Astrocyte (in vitro differentiated cells and primary cell): ENCODE results near the gene SLC6A13. TPM values are rescaled to one million over a fixed set of nuclear protein-coding genes. Genes with fewer than 3 reads are reported as not detected.
"Not testable (repeated sequence)": the region's sequence is repeated elsewhere in the genome, so short reads cannot be mapped to it uniquely, and the experiment has no call there.

Source experiments
- DNase-seq: peaks from one replicate; pipeline ENCODE4 v3.0.0-alpha.2; 2010; ENCODE audit warnings: low read depth
- FAIRE-seq: peaks from 2 replicates; lab custom pipeline; 2011; peaks lifted over from hg19 to GRCh38; lab: Jason Lieb, UNC
- H2AFZ ChIP-seq: 2 replicates; pipeline ENCODE4 v1.6.0; 2012; ENCODE audit warnings: low read depth, low read length, inconsistent platforms
- H3K27ac ChIP-seq: 2 replicates; pipeline ENCODE4 v1.5.1; 2011; ENCODE audit warnings: low read depth, low read length, inconsistent platforms
- H3K27me3 ChIP-seq: 2 replicates; pipeline ENCODE4 v1.6.0; 2011; ENCODE audit warnings: low read length, inconsistent platforms; ENCODE audit not compliant: insufficient read depth
- H3K36me3 ChIP-seq: 2 replicates; pipeline ENCODE4 v1.5.1; 2011; ENCODE audit warnings: low read length, inconsistent platforms; ENCODE audit not compliant: insufficient read depth
- H3K4me1 ChIP-seq: 2 replicates; pipeline ENCODE4 v1.5.1; 2011; ENCODE audit warnings: low read length, inconsistent platforms; ENCODE audit not compliant: insufficient read depth
- H3K4me2 ChIP-seq: 2 replicates; pipeline ENCODE4 v1.6.0; 2012; ENCODE audit warnings: low read length, inconsistent platforms
- H3K4me3 ChIP-seq: 2 replicates; pipeline ENCODE4 v1.5.1; 2011; ENCODE audit warnings: low read depth, mild to moderate bottlenecking, low read length, inconsistent platforms; ENCODE audit not compliant: insufficient read depth
- H3K79me2 ChIP-seq: 2 replicates; pipeline ENCODE4 v1.6.0; 2012; ENCODE audit warnings: mild to moderate bottlenecking, low read length, inconsistent platforms; ENCODE audit not compliant: insufficient read depth
- H3K9ac ChIP-seq: 2 replicates; pipeline ENCODE4 v1.6.0; 2012; ENCODE audit warnings: mild to moderate bottlenecking, low read length, inconsistent platforms
- H3K9me3 ChIP-seq: 2 replicates; pipeline ENCODE4 v1.5.1; 2012; ENCODE audit warnings: low read depth, mild to moderate bottlenecking, low read length, inconsistent platforms; ENCODE audit not compliant: insufficient read depth
- H4K20me1 ChIP-seq: 2 replicates; pipeline ENCODE4 v1.6.0; 2012; ENCODE audit warnings: low read length, inconsistent platforms; ENCODE audit not compliant: insufficient read depth
- H3K27ac Mint-ChIP-seq: one replicate; pipeline ENCODE4 v1.8.0; 2021; ENCODE audit warnings: mild to moderate bottlenecking, mixed read lengths; ENCODE audit not compliant: unreplicated experiment
- H3K27me3 Mint-ChIP-seq: one replicate; pipeline ENCODE4 v1.8.0; 2021; ENCODE audit warnings: low read depth, mixed read lengths; ENCODE audit not compliant: unreplicated experiment
- H3K36me3 Mint-ChIP-seq: one replicate; pipeline ENCODE4 v1.8.0; 2021; ENCODE audit warnings: low read depth, mixed read lengths; ENCODE audit not compliant: unreplicated experiment
- H3K4me1 Mint-ChIP-seq: one replicate; pipeline ENCODE4 v1.8.0; 2021; ENCODE audit warnings: low read depth, mixed read lengths; ENCODE audit not compliant: unreplicated experiment
- H3K4me3 Mint-ChIP-seq: one replicate; pipeline ENCODE4 v1.8.0; 2021; ENCODE audit warnings: mild to moderate bottlenecking, moderate library complexity, mixed read lengths; ENCODE audit not compliant: unreplicated experiment
- H3K9me3 Mint-ChIP-seq: one replicate; pipeline ENCODE4 v1.8.0; 2021; ENCODE audit warnings: mild to moderate bottlenecking, mixed read lengths; ENCODE audit not compliant: unreplicated experiment
- EZH2 ChIP-seq: IDR thresholded peaks from 2 replicates; pipeline ENCODE4 v1.6.1; 2012; ENCODE audit warnings: mild to moderate bottlenecking, low read length, inconsistent platforms; ENCODE audit not compliant: insufficient read depth
- total RNA-seq: library from RNA; stranded (reverse); gene quantifications from 2 replicates; pipeline ENCODE4 v1.2.1, GENCODE V29; 2021
- TF ChIP-seq, protein P1 (sequence below): IDR thresholded peaks from 2 replicates; pipeline ENCODE4 v1.5.1; 2011; ENCODE audit warnings: low read depth, mild to moderate bottlenecking, inconsistent platforms, low read length, moderate library complexity; ENCODE audit not compliant: insufficient read depth

Gene SLC6A13
- total RNA-seq, 1 donor from 2014 or later: 2.6 TPM

GRCh38 chr12:218728-219590, 43.7 kb downstream of the SLC6A13 start:
- no peaks in the 10 kb centered on the region for H3K36me3 ChIP-seq
- FAIRE-seq: no peak
- no peaks in the 10 kb centered on the region for H3K79me2 ChIP-seq
- Mint-ChIP-seq H3K4me1 (peaks cover under 1% of the 10 kb centered on the region), H3K9me3 (peaks cover 4% of the 10 kb centered on the region), H3K27me3 (peaks cover 31% of the 10 kb centered on the region), H3K36me3 (peaks cover 5% of the 10 kb centered on the region), H3K4me3 (no peak overlapping the region), H3K27ac (no peak overlapping the region)
- peaks cover 15% of the 10 kb centered on the region for H3K27me3 ChIP-seq
- H2AFZ ChIP-seq: no peak overlapping the region
- H3K4me1 ChIP-seq: no peaks in the 10 kb centered on the region
- H4K20me1 ChIP-seq: no peaks in the 10 kb centered on the region
- no peak overlapping the region for H3K4me3 ChIP-seq
- no peak overlapping the region for H3K4me2 ChIP-seq
- no peak for DNase-seq
- H3K9me3 ChIP-seq: no peaks in the 10 kb centered on the region
- H3K27ac ChIP-seq: no peak overlapping the region
- TF ChIP-seq, protein P1, sequence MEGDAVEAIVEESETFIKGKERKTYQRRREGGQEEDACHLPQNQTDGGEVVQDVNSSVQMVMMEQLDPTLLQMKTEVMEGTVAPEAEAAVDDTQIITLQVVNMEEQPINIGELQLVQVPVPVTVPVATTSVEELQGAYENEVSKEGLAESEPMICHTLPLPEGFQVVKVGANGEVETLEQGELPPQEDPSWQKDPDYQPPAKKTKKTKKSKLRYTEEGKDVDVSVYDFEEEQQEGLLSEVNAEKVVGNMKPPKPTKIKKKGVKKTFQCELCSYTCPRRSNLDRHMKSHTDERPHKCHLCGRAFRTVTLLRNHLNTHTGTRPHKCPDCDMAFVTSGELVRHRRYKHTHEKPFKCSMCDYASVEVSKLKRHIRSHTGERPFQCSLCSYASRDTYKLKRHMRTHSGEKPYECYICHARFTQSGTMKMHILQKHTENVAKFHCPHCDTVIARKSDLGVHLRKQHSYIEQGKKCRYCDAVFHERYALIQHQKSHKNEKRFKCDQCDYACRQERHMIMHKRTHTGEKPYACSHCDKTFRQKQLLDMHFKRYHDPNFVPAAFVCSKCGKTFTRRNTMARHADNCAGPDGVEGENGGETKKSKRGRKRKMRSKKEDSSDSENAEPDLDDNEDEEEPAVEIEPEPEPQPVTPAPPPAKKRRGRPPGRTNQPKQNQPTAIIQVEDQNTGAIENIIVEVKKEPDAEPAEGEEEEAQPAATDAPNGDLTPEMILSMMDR: no peak
- TF ChIP-seq EZH2: no peak
- H3K9ac ChIP-seq: no peak overlapping the region

DNA sequence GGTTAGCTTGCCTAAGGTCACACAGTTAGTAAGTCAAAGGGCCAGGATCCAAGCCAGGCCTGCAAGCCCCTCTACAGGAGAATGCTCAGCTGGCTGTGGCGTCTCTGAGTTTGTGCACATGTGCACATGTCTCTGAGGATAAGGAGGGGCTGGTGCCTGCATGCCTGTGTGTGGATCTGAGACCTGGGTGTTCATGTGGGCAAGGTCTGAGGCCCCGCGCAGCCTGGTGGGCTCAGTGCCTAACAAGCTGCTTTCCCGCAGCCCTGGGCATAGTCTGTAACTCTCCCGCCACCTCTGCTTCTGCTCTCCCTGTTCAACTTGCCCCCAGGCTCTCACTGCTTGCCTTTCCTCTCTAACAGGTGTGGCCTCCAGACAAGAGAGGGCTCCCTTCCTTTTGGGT, 44.4 kb downstream of the SLC6A13 start:
- H3K4me3 Mint-ChIP-seq: no peak overlapping the region
- DNase-seq (no peak), FAIRE-seq (no peak)
- peaks cover 12% of the 10 kb centered on the region for H3K27me3 ChIP-seq
- no peaks in the 10 kb centered on the region for H3K79me2 ChIP-seq
- H3K4me3 ChIP-seq: no peak overlapping the region
- TF ChIP-seq, protein P1: no peak
- TF ChIP-seq EZH2: no peak
- peaks cover 4% of the 10 kb centered on the region for H3K4me1 Mint-ChIP-seq
- no peak overlapping the region for H3K27ac Mint-ChIP-seq
- H4K20me1 ChIP-seq: no peaks in the 10 kb centered on the region
- H3K36me3 Mint-ChIP-seq: peaks cover 5% of the 10 kb centered on the region
- peaks cover 4% of the 10 kb centered on the region for H3K9me3 Mint-ChIP-seq
- H3K9ac ChIP-seq: no peak overlapping the region
- H3K4me2 ChIP-seq: no peak overlapping the region
- no peak overlapping the region for H2AFZ ChIP-seq
- no peak overlapping the region for H3K27ac ChIP-seq
- H3K27me3 Mint-ChIP-seq: peaks cover 28% of the 10 kb centered on the region
- H3K9me3 ChIP-seq: no peaks in the 10 kb centered on the region
- no peaks in the 10 kb centered on the region for H3K36me3 ChIP-seq
- no peaks in the 10 kb centered on the region for H3K4me1 ChIP-seq

DNA sequence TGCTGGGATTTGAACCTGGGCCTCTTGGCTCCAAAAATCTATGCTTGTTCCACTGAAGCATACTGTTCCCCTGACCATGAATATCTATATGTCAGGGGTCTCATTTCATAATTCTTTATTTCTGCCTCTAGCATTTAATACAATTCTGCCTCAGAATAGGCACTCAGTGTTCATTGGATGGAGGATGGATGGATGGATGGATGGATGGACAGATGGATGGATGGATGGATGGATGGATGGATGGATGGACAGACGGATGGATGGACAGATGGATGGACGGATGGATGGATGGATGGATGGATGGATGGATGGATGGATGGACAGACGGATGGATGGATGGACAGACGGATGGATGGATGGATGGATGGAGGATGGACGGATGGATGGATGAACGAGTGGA, 45.6 kb downstream of the SLC6A13 start:
- H3K36me3 ChIP-seq, H3K36me3 Mint-ChIP-seq, H3K9me3 Mint-ChIP-seq, FAIRE-seq, H3K9ac ChIP-seq, H3K4me3 Mint-ChIP-seq, H3K4me3 ChIP-seq, H3K27ac ChIP-seq, H3K27ac Mint-ChIP-seq, DNase-seq, H3K4me2 ChIP-seq, H4K20me1 ChIP-seq, H3K79me2 ChIP-seq, H2AFZ ChIP-seq, H3K4me1 ChIP-seq, H3K9me3 ChIP-seq: not testable (repeated sequence)
- Mint-ChIP-seq H3K4me1 (peaks cover 12% of the 10 kb centered on the region), H3K27me3 (peaks cover 18% of the 10 kb centered on the region)
- peaks cover 12% of the 10 kb centered on the region for H3K27me3 ChIP-seq
